Prostate gland (tissue), 2 donors: Measurements from ENCODE around the gene FMO4.

Experiments used
- POLR2A ChIP-seq: fragments of 450-650 bp; IDR thresholded peaks from one replicate; pipeline ENCODE4 v1.6.1; 2016; ENCODE audit warnings: antibody characterized with exemption, mild to moderate bottlenecking
- POLR2AphosphoS5 ChIP-seq: sonication (generic); formaldehyde crosslinking; IDR thresholded peaks from one replicate; pipeline ENCODE4 v1.6.1; 2017; ENCODE audit warnings: antibody characterized with exemption
- TF ChIP-seq, protein P1 (sequence below), 4 experiments: fragments of 200-600 bp in 2 of 4; fragments of 450-650 bp in 2 of 4; sonication (generic) in 2 of 4; IDR thresholded peaks; 1 replicate in 3 of 4; 2 replicates in 1 of 4; pipeline ENCODE4 v1.5.1; 2016 to 2019; ENCODE audit warnings: antibody characterized with exemption in 4 of 4, mild to moderate bottlenecking in 2 of 4, moderate library complexity in 2 of 4

DNA sequence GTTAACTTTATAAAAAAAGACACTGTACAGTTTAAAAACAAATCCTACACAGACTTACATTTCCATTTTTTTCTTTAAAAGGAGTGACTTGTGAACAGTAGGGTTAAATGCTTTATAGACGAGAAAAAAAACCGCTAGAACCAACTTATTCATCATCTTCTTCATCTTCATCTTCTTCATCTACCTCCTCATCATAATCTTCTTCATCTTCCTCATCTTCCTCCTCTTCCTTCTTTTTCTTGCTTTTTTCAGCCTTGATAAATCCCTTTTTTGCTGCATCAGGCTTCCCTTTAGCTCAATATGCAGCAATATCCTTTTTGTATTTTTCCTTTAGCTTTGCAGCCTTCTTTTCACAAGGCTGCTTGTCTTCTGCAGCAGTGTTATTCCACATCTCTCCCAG lies 43.2 kb upstream of the FMO4 start:
- TF ChIP-seq, protein P1, sequence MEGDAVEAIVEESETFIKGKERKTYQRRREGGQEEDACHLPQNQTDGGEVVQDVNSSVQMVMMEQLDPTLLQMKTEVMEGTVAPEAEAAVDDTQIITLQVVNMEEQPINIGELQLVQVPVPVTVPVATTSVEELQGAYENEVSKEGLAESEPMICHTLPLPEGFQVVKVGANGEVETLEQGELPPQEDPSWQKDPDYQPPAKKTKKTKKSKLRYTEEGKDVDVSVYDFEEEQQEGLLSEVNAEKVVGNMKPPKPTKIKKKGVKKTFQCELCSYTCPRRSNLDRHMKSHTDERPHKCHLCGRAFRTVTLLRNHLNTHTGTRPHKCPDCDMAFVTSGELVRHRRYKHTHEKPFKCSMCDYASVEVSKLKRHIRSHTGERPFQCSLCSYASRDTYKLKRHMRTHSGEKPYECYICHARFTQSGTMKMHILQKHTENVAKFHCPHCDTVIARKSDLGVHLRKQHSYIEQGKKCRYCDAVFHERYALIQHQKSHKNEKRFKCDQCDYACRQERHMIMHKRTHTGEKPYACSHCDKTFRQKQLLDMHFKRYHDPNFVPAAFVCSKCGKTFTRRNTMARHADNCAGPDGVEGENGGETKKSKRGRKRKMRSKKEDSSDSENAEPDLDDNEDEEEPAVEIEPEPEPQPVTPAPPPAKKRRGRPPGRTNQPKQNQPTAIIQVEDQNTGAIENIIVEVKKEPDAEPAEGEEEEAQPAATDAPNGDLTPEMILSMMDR (IDR thresholded peaks at IDR 0.05): no peak
- TF ChIP-seq POLR2A: no peak
- no peak for TF ChIP-seq POLR2AphosphoS5
